ENCODE measurements around the gene NRP1.
"Not testable (repeated sequence)": the region's sequence is repeated elsewhere in the genome, so short reads cannot be mapped to it uniquely, and the experiment has no call there.

NRP1 gene

DNA sequence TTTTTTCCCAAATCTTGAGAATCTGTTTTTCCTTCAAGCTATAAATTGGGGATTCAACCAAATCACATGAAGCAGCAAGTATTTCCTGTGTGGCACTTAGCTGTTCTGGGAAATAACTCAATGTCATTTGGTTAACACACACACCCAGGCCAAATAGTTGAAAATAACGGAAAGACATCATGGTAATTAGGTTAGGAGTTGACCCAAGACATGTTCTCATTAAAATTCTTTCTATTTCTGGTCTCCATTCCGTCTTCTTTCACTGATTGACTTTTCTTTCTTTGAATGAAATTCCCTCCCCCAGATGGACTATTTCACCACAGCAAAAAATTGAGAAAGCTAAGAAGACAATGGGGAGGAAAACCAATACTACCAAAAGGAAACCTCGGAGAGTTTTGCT lies 30.5 kb downstream of the NRP1 start:
- Histone ChIP-seq H2AK5ac (ENCODE audit: low read length) (no peak overlapping the region), H4K91ac (ENCODE audit: low read depth, low read length) (no peak overlapping the region), H3K14ac (ENCODE audit: low read length) (no peak overlapping the region), H3K79me1 (ENCODE audit: low read length) (no peaks in the 10 kb centered on the region), H3K27ac (ENCODE audit: low read depth, low read length) (no peak overlapping the region), H3K9ac (ENCODE audit: low read length) (no peak overlapping the region), H3K4me1 (ENCODE audit: control insufficient read depth in 1 of 2, insufficient read depth in 2 of 2, low read length in 2 of 2) (no peaks in the 10 kb centered on the region), H3K36me3 (ENCODE audit: control insufficient read depth in 1 of 2, insufficient read depth in 2 of 2, low read length in 2 of 2) (peaks cover 0 to 5% of the 10 kb centered on the region in 2 experiments), H3K79me2 (ENCODE audit: control insufficient read depth, insufficient read depth, low read length, poor library complexity) (no peaks in the 10 kb centered on the region), H3K23ac (ENCODE audit: low read length) (no peak overlapping the region), H3K27me3 (ENCODE audit: insufficient read depth, low read length) (no peaks in the 10 kb centered on the region), H4K12ac (ENCODE audit: low read depth, low read length) (no peak overlapping the region), H3K18ac (ENCODE audit: low read length) (no peak overlapping the region), H3K9me3 (ENCODE audit: insufficient read depth, low read depth, low read length) (no peaks in the 10 kb centered on the region), H4K8ac (ENCODE audit: low read depth, low read length) (no peak overlapping the region), H2AFZ (ENCODE audit: insufficient read depth, low read length, poor library complexity) (no peak overlapping the region), H2BK120ac (ENCODE audit: insufficient read depth, low read length, poor library complexity) (no peak overlapping the region), H2BK12ac (ENCODE audit: low read length) (no peak overlapping the region), H3K4me2 (ENCODE audit: low read length) (no peak overlapping the region), H2BK5ac (ENCODE audit: low read depth, low read length, poor library complexity) (no peak overlapping the region), H3K4me3 (ENCODE audit: low read depth, low read length) (no peak overlapping the region), H3K4ac (ENCODE audit: low read depth, low read length) (no peak overlapping the region)
- DNase-seq = no peak
- no CpG with 5 or more reads among the region's 3 CpGs for WGBS (ENCODE audit: extremely low coverage, insufficient coverage, insufficient read length)

DNA sequence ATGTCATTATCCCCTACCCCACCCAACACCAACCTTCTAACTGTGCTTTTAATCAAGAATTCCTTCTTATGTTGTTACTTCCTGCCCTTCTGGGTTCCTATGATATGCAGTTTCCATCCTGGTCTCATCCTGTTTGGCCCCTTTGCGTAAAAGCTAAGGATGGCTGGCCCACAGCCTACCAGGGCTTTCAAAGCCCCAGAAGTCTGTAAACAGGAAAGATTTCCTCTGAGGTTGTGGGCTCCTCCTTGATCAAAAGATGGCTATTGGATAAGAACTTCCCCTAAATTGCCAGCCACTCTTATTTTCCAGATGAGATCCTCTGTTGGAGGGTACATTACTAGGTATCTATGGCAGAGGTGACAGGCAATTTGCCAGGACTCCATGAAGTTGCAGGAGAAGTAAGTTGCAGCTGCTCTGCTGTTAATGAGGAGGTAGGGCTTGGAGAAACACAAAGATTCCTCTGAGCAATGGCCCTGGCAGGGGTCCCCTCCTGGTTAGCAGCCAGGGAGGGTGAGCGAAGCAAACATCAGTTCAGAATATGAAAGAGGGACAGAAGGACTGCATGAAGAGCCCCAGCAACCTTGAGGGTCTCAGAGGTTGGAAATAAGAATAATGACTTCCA lies 32.1 kb downstream of the NRP1 start:
- H3K4me3 ChIP-seq (ENCODE audit: low read depth, low read length) = no peak overlapping the region
- H3K27ac ChIP-seq (ENCODE audit: low read depth, low read length) = no peak overlapping the region
- H2BK12ac ChIP-seq (ENCODE audit: low read length) = no peak overlapping the region
- no peak overlapping the region for H3K18ac ChIP-seq (ENCODE audit: low read length)
- no peak overlapping the region for H2BK120ac ChIP-seq (ENCODE audit: insufficient read depth, low read length, poor library complexity)
- no peak overlapping the region for H3K14ac ChIP-seq (ENCODE audit: low read length)
- no peaks in the 10 kb centered on the region for H3K79me2 ChIP-seq (ENCODE audit: control insufficient read depth, insufficient read depth, low read length, poor library complexity)
- H3K23ac ChIP-seq (ENCODE audit: low read length) = no peak overlapping the region
- H4K12ac ChIP-seq (ENCODE audit: low read depth, low read length) = no peak overlapping the region
- no peak overlapping the region for H2AK5ac ChIP-seq (ENCODE audit: low read length)
- H3K9ac ChIP-seq (ENCODE audit: low read length) = no peak overlapping the region
- no peaks in the 10 kb centered on the region for H3K9me3 ChIP-seq (ENCODE audit: insufficient read depth, low read depth, low read length)
- no peak overlapping the region for H4K91ac ChIP-seq (ENCODE audit: low read depth, low read length)
- H3K27me3 ChIP-seq (ENCODE audit: insufficient read depth, low read length) = no peaks in the 10 kb centered on the region
- H2BK5ac ChIP-seq (ENCODE audit: low read depth, low read length, poor library complexity) = no peak overlapping the region
- DNase-seq = no peak
- H3K36me3 ChIP-seq (ENCODE audit: control insufficient read depth in 1 of 2, insufficient read depth in 2 of 2, low read length in 2 of 2) = peaks cover 0 to 5% of the 10 kb centered on the region in 2 experiments
- no peak overlapping the region for H3K4me2 ChIP-seq (ENCODE audit: low read length)
- no peaks in the 10 kb centered on the region for H3K4me1 ChIP-seq (ENCODE audit: control insufficient read depth in 1 of 2, insufficient read depth in 2 of 2, low read length in 2 of 2)
- H3K4ac ChIP-seq (ENCODE audit: low read depth, low read length) = no peak overlapping the region
- H2AFZ ChIP-seq (ENCODE audit: insufficient read depth, low read length, poor library complexity) = no peak overlapping the region
- H3K79me1 ChIP-seq (ENCODE audit: low read length) = no peaks in the 10 kb centered on the region
- no CpG with 5 or more reads among the region's 2 CpGs for WGBS (ENCODE audit: extremely low coverage, insufficient coverage, insufficient read length)
- no peak overlapping the region for H4K8ac ChIP-seq (ENCODE audit: low read depth, low read length)

DNA sequence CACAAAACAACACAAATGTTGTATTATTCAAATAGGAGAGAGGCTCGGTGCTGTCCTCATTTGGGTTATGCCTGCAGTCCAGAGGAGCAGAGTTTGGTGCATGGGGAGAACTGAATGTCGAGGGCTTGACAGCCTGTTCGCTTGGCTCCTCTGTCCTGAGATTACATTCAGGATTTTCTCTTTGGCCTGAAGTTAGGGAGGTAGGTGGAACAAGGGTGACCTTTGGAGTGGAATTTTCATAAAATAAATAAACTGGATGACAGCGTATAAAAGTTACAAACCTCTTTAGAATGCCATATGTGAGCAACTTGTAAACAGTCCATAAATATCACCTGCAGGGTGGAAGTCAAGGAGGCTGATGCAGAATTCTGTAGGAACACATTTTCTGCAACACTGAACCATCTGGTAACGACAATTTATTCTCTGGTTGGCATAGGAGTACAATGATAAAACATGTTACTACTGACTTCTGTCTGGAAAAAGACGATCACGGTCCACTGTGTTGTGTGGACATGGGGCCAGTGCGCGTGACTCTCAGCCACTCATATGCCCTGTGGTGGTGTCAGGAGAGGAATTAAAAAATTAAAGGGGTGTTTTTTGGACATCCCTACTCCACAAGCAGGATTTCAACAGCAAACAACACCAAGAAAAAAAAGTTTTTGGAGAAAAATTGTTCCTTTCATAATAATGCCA lies 33.2 kb downstream of the NRP1 start:
- H2AFZ ChIP-seq (ENCODE audit: insufficient read depth, low read length, poor library complexity) = no peak overlapping the region
- H3K18ac ChIP-seq (ENCODE audit: low read length) = no peak overlapping the region
- DNase-seq = no peak
- H3K79me1 ChIP-seq (ENCODE audit: low read length) = no peaks in the 10 kb centered on the region
- no CpG with 5 or more reads among the region's 9 CpGs for WGBS (ENCODE audit: extremely low coverage, insufficient coverage, insufficient read length)
- H2AK5ac ChIP-seq (ENCODE audit: low read length) = no peak overlapping the region
- H3K27me3 ChIP-seq (ENCODE audit: insufficient read depth, low read length) = no peaks in the 10 kb centered on the region
- no peak overlapping the region for H2BK120ac ChIP-seq (ENCODE audit: insufficient read depth, low read length, poor library complexity)
- H3K4me1 ChIP-seq (ENCODE audit: control insufficient read depth in 1 of 2, insufficient read depth in 2 of 2, low read length in 2 of 2) = no peaks in the 10 kb centered on the region
- H2BK12ac ChIP-seq (ENCODE audit: low read length) = no peak overlapping the region
- no peak overlapping the region for H3K23ac ChIP-seq (ENCODE audit: low read length)
- no peak overlapping the region for H3K27ac ChIP-seq (ENCODE audit: low read depth, low read length)
- no peaks in the 10 kb centered on the region for H3K9me3 ChIP-seq (ENCODE audit: insufficient read depth, low read depth, low read length)
- H3K36me3 ChIP-seq (ENCODE audit: control insufficient read depth in 1 of 2, insufficient read depth in 2 of 2, low read length in 2 of 2) = peaks cover 3 to 5% of the 10 kb centered on the region in 2 experiments
- no peak overlapping the region for H3K4me2 ChIP-seq (ENCODE audit: low read length)
- H3K14ac ChIP-seq (ENCODE audit: low read length) = no peak overlapping the region
- H3K4me3 ChIP-seq (ENCODE audit: low read depth, low read length) = no peak overlapping the region
- no peak overlapping the region for H4K12ac ChIP-seq (ENCODE audit: low read depth, low read length)
- no peak overlapping the region for H3K9ac ChIP-seq (ENCODE audit: low read length)
- no peak overlapping the region for H4K8ac ChIP-seq (ENCODE audit: low read depth, low read length)
- H3K79me2 ChIP-seq (ENCODE audit: control insufficient read depth, insufficient read depth, low read length, poor library complexity) = no peaks in the 10 kb centered on the region
- H3K4ac ChIP-seq (ENCODE audit: low read depth, low read length) = no peak overlapping the region
- no peak overlapping the region for H2BK5ac ChIP-seq (ENCODE audit: low read depth, low read length, poor library complexity)
- no peak overlapping the region for H4K91ac ChIP-seq (ENCODE audit: low read depth, low read length)

DNA sequence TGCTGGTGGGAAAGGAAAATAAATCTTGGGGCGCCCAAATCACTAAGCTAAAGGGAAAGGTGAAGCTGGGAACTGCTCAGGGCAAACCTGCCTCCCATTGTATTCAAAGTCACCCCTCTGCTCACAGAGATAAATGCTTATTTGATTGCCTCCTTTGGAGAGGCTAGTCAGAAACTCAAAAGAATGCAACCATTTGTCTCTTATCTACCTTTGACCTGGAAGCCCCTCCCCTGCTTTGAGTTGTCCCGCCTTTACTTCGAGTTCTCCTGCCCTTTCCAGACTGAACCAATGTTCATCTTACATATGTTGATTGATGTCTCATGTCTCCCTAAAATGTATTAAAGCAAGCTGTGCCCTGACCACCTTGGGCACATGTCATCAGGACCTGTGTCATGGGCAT lies 33.9 kb downstream of the NRP1 start:
- not testable (repeated sequence) for H2AK5ac ChIP-seq (ENCODE audit: low read length); H2BK12ac ChIP-seq (ENCODE audit: low read length); H3K4ac ChIP-seq (ENCODE audit: low read depth, low read length); H2BK120ac ChIP-seq (ENCODE audit: insufficient read depth, low read length, poor library complexity); H2AFZ ChIP-seq (ENCODE audit: insufficient read depth, low read length, poor library complexity); H4K12ac ChIP-seq (ENCODE audit: low read depth, low read length); H4K8ac ChIP-seq (ENCODE audit: low read depth, low read length); H3K9me3 ChIP-seq (ENCODE audit: insufficient read depth, low read depth, low read length); H3K9ac ChIP-seq (ENCODE audit: low read length); H2BK5ac ChIP-seq (ENCODE audit: low read depth, low read length, poor library complexity); H3K23ac ChIP-seq (ENCODE audit: low read length); H3K14ac ChIP-seq (ENCODE audit: low read length); DNase-seq; H3K27me3 ChIP-seq (ENCODE audit: insufficient read depth, low read length); H3K79me2 ChIP-seq (ENCODE audit: control insufficient read depth, insufficient read depth, low read length, poor library complexity); H3K27ac ChIP-seq (ENCODE audit: low read depth, low read length); H3K4me3 ChIP-seq (ENCODE audit: low read depth, low read length); H4K91ac ChIP-seq (ENCODE audit: low read depth, low read length); H3K4me2 ChIP-seq (ENCODE audit: low read length); H3K36me3 ChIP-seq (ENCODE audit: control insufficient read depth in 1 of 2, insufficient read depth in 2 of 2, low read length in 2 of 2); H3K4me1 ChIP-seq (ENCODE audit: control insufficient read depth in 1 of 2, insufficient read depth in 2 of 2, low read length in 2 of 2); H3K79me1 ChIP-seq (ENCODE audit: low read length); H3K18ac ChIP-seq (ENCODE audit: low read length)
- WGBS (ENCODE audit: extremely low coverage, insufficient coverage, insufficient read length) = no CpG with 5 or more reads among the region's 3 CpGs
